Prostate gland (tissue), 2 donors: Measurements from ENCODE around the gene PRRT1. TPM values are rescaled to one million over a fixed set of nuclear protein-coding genes. Genes with fewer than 3 reads are reported as not detected.

Experiments
- DNase-seq: peaks from one replicate; pipeline ENCODE4 v3.0.0-alpha.2; 2019; ENCODE audit warnings: low spot score
- H3K27ac ChIP-seq, 2 donors: fragments of 200-600 bp; sonication (generic); 2 replicates each; pipeline ENCODE4 v1.5.1; 2017 to 2019
- H3K27me3 ChIP-seq: fragments of 200-600 bp; sonication (generic); replicated peaks from 2 replicates; pipeline ENCODE4 v1.5.1; 2019; ENCODE audit not compliant: insufficient read depth
- H3K36me3 ChIP-seq, 2 donors: fragments of 200-600 bp; sonication (generic); 1 replicate in 1 of 2; 2 replicates in 1 of 2; pipeline versions ENCODE4 v1.5.1 to v1.8.1; 2017 to 2019
- H3K4me1 ChIP-seq: fragments of 200-600 bp; sonication (generic); replicated peaks from 2 replicates; pipeline ENCODE4 v1.5.1; 2019
- H3K4me3 ChIP-seq, 2 donors: fragments of 200-600 bp; sonication (generic); 2 replicates each; pipeline ENCODE4 v1.5.1; 2017 to 2019
- H3K9me3 ChIP-seq: fragments of 200-600 bp; sonication (generic); 2 replicates; pipeline ENCODE4 v1.5.1; 2017
- CTCF ChIP-seq, 4 experiments: fragments of 200-600 bp in 2 of 4; fragments of 450-650 bp in 2 of 4; sonication (generic) in 2 of 4; IDR thresholded peaks; 1 replicate in 3 of 4; 2 replicates in 1 of 4; pipeline ENCODE4 v1.5.1; 2016 to 2019; ENCODE audit warnings: antibody characterized with exemption in 4 of 4, mild to moderate bottlenecking in 2 of 4, moderate library complexity in 2 of 4
- POLR2A ChIP-seq: fragments of 450-650 bp; IDR thresholded peaks from one replicate; pipeline ENCODE4 v1.6.1; 2016; ENCODE audit warnings: antibody characterized with exemption, mild to moderate bottlenecking
- POLR2AphosphoS5 ChIP-seq: sonication (generic); formaldehyde crosslinking; IDR thresholded peaks from one replicate; pipeline ENCODE4 v1.6.1; 2017; ENCODE audit warnings: antibody characterized with exemption
- WGBS: methylation state at CpG from one replicate; pipeline ENCODE4 v1.1.5; 2018; 5-methylcytosine and 5-hydroxymethylcytosine counted together
- intact Hi-C: fragments of 100-400 bp; cut with DNase I; formaldehyde crosslinking; loops from one replicate; pipeline ENCODE4 v1.14.2; 2022
- total RNA-seq, 2 donors: library from RNA; depleted of rRNA; stranded (reverse); fragments of >200 nt; gene quantifications; one replicate each; pipeline ENCODE4 v1.1.0, GENCODE V29; 2016

Gene PRRT1
- total RNA-seq, 2 donors from 2014 or later: 0.64 to 7.2 TPM

- Histone ChIP-seq H3K36me3 (no peaks in the 10 kb centered on the region), H3K27ac (no peak overlapping the region), H3K27me3 (no peaks in the 10 kb centered on the region), H3K4me3 (no peak overlapping the region), H3K9me3 (no peaks in the 10 kb centered on the region), H3K4me1 (no peaks in the 10 kb centered on the region)
- DNase-seq: no peak
- WGBS: 66% methylated on average over 6 of the region's 6 CpGs
- intact Hi-C loops: no loop called here
- no peak for TF ChIP-seq POLR2AphosphoS5
- TF ChIP-seq CTCF (IDR thresholded peaks at IDR 0.05): no peak
- TF ChIP-seq POLR2A: no peak
These were observed 16.1 kb upstream of the PRRT1 start for GRCh38 chr6:32167761-32168262.

GRCh38 chr6:32167154-32167760 is 15.5 kb upstream of the PRRT1 start:
- H3K27ac ChIP-seq: no peak overlapping the region
- no peaks in the 10 kb centered on the region for H3K9me3 ChIP-seq
- TF ChIP-seq POLR2A: no peak
- no peak for TF ChIP-seq CTCF (IDR thresholded peaks at IDR 0.05)
- TF ChIP-seq POLR2AphosphoS5: no peak
- WGBS: 74% methylated on average over 26 of the region's 32 CpGs
- H3K36me3 ChIP-seq: no peaks in the 10 kb centered on the region
- intact Hi-C loops: no loop called here
- no peaks in the 10 kb centered on the region for H3K4me1 ChIP-seq
- no peak for DNase-seq
- H3K27me3 ChIP-seq: no peaks in the 10 kb centered on the region
- no peak overlapping the region for H3K4me3 ChIP-seq

- Histone ChIP-seq H3K4me1 (no peaks in the 10 kb centered on the region), H3K4me3 (no peak overlapping the region), H3K27ac (no peak overlapping the region), H3K9me3 (no peaks in the 10 kb centered on the region), H3K36me3 (no peaks in the 10 kb centered on the region), H3K27me3 (no peaks in the 10 kb centered on the region)
- TF ChIP-seq POLR2A (no peak), CTCF (IDR thresholded peaks at IDR 0.05) (no peak), POLR2AphosphoS5 (no peak)
- DNase-seq: no peak
- intact Hi-C loops: no loop called here
- WGBS: 86% methylated on average over 27 of the region's 30 CpGs
These were observed 14.8 kb upstream of the PRRT1 start for GRCh38 chr6:32166411-32167061.

GRCh38 chr6:32164295-32164694 is 12.6 kb upstream of the PRRT1 start, which contains the start of gene EGFL8:
TSS of gene EGFL8 (plus strand) at chr6:32164595. CDS start at chr6:32166166, 1,571 bp downstream.
- Histone ChIP-seq H3K36me3 (no peaks in the 10 kb centered on the region), H3K27ac (no peak within 1 kb of the TSS), H3K4me1 (no peaks in the 10 kb centered on the region), H3K27me3 (no peaks in the 10 kb centered on the region), H3K4me3 (no peak within 1 kb of the TSS), H3K9me3 (no peaks in the 10 kb centered on the region)
- intact Hi-C loops: no loop called here
- TF ChIP-seq POLR2A (no peak), CTCF (IDR thresholded peaks at IDR 0.05) (no peak), POLR2AphosphoS5 (no peak)
- DNase-seq: no peak
